ENCODE measurements around the gene TCP11L1. TPM values are rescaled to one million over a fixed set of nuclear protein-coding genes. Genes with fewer than 3 reads are reported as not detected.
"Not testable (repeated sequence)": the region's sequence is repeated elsewhere in the genome, so short reads cannot be mapped to it uniquely, and the experiment has no call there.

The TCP11L1 gene
- total RNA-seq, 1 donor from 2014 or later: 15.0 TPM

DNA sequence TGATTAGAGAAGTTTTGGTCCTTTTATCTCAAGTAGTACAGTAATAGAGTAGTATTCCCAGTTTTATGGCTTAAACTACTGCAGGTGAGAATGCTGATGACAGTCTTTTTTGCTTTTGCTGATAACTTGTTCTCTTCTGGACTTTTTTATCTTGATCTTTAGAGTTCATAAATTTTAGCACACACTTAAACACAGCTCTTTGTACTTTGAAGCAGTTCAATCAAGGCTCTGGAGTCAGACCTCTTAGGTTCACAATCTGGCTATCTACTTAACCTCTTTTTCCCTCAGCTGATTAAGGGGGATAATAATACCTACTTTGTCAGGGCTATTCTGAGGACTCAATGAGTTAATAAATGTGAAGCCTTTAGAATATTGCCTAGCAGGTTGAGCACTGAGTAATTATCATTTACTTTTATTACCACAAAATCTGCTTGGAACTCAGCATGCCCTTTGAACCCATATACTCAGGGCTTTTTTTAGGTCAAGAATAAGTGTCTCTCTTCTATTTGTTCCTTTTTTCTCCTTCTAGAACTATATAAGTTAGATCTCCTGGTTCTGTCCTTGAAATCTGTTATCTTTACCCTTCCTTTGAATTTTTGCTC, 70.0 kb downstream of the TCP11L1 start:
- no peak overlapping the region for H3K4me3 Mint-ChIP-seq
- no peak overlapping the region for H3K27ac Mint-ChIP-seq
- H3K27me3 Mint-ChIP-seq (ENCODE audit: insufficient read depth): no peaks in the 10 kb centered on the region
- intact Hi-C loops (cut with micrococcal nuclease): no loop called here
- H3K9me3 Mint-ChIP-seq: no peaks in the 10 kb centered on the region
- H3K4me1 Mint-ChIP-seq (ENCODE audit: low read depth): no peaks in the 10 kb centered on the region
- H3K36me3 Mint-ChIP-seq (ENCODE audit: low read depth): peaks cover 14% of the 10 kb centered on the region
- no peak for DNase-seq (ENCODE audit: low spot score)

DNA sequence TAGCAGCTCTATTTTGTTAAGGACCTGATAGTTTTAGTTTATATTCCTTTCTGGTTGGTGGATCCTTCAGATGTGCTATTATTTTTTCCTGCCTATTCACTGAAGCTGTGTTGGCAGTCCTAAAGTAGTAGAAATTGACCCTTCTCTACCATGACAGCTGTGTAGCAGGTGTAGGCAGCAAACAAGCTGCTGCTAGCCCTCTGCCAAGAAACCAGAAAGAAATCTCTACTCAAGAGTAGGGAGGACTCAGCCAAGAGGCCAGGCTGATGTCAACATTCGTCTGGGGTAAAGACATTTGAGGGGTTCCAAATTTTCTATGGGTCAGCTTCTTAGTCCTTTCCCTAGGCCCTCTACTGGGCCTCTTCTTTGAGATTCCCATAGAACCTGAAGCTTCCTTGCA, 70.7 kb downstream of the TCP11L1 start:
- Mint-ChIP-seq H3K4me1 (ENCODE audit: low read depth) (no peaks in the 10 kb centered on the region), H3K4me3 (no peak overlapping the region), H3K36me3 (ENCODE audit: low read depth) (peaks cover 12% of the 10 kb centered on the region), H3K9me3 (no peaks in the 10 kb centered on the region), H3K27me3 (ENCODE audit: insufficient read depth) (no peaks in the 10 kb centered on the region), H3K27ac (no peak overlapping the region)
- intact Hi-C loops (cut with micrococcal nuclease): no loop called here
- no peak for DNase-seq (ENCODE audit: low spot score)

DNA sequence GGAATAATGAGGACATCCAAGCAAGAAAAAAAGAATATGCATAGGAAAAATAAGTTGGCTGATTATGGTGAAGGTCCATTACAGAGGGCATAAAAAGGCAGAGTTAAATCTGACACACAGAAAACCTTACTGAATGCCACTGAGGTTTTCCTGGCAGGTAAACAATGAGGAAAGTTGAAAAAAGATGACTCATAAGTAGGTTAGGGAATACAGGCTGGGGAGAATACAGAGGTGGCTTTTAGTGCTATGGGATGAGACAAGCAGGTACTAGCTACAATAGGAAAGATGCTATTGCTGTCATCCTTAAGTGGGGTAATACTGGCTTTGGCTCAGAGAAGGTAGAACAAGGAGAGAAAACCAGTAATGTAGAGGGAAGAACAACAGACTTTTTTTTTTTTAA, 77.2 kb downstream of the TCP11L1 start:
- no peaks in the 10 kb centered on the region for H3K9me3 Mint-ChIP-seq
- H3K27ac Mint-ChIP-seq: no peak overlapping the region
- H3K4me3 Mint-ChIP-seq: no peak overlapping the region
- no peak for DNase-seq (ENCODE audit: low spot score)
- H3K36me3 Mint-ChIP-seq (ENCODE audit: low read depth): no peaks in the 10 kb centered on the region
- H3K27me3 Mint-ChIP-seq (ENCODE audit: insufficient read depth): no peaks in the 10 kb centered on the region
- H3K4me1 Mint-ChIP-seq (ENCODE audit: low read depth): no peaks in the 10 kb centered on the region
- intact Hi-C loops (cut with micrococcal nuclease): no loop called here

DNA sequence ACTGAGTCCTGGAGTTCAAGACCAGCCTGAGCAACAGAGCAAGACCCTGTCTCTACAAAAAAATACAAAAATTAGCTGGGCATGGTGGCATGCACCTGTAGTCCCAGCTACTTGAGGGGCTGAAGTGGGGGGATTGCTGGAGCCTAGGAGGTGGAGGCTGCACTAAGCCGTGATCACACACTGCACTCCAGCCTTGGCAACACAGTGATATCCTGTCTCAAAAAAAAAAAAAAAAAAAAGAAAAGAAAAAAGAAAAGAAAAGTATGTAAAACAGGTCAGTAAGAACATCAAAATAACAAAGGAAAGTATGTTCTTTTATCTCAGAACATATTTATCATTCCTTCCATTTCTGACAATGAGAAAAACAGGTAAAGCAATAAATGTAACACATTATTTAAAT, 83.3 kb downstream of the TCP11L1 start:
- intact Hi-C loops (cut with micrococcal nuclease); H3K27me3 Mint-ChIP-seq (ENCODE audit: insufficient read depth); H3K9me3 Mint-ChIP-seq; H3K4me3 Mint-ChIP-seq; H3K36me3 Mint-ChIP-seq (ENCODE audit: low read depth); H3K27ac Mint-ChIP-seq; DNase-seq (ENCODE audit: low spot score); H3K4me1 Mint-ChIP-seq (ENCODE audit: low read depth): not testable (repeated sequence)

Other genes starting within 250 kb of the TCP11L1 start
- 0.05 TPM in 1 of 2 replicates, not detected in the other for gene CCDC73, start 244.9 kb upstream of the TCP11L1 start, total RNA-seq
- 0.83 and 0.91 TPM in 2 replicates for gene PRRG4, start 209.6 kb upstream of the TCP11L1 start, total RNA-seq
- gene QSER1, start 146.8 kb upstream of the TCP11L1 start, total RNA-seq: 15.1 and 17.6 TPM in 2 replicates
- 0.26 and 0.61 TPM in 2 replicates for gene DEPDC7, start 23.7 kb upstream of the TCP11L1 start, total RNA-seq
- gene CSTF3, start 121.9 kb downstream of the TCP11L1 start, total RNA-seq: 34.9 and 36.5 TPM in 2 replicates
- gene HIPK3, start 217.8 kb downstream of the TCP11L1 start, total RNA-seq: 37.7 and 38.8 TPM in 2 replicates